Hepatocyte (in vitro differentiated cells): ENCODE results near the gene CAMSAP1.

ENCODE experiments used
- EZH2 ChIP-seq: fragments of 200-600 bp; sonication (generic); IDR thresholded peaks from 2 replicates; pipeline ENCODE4 v1.6.1; 2016; ENCODE audit warnings: antibody characterized with exemption, mild to moderate bottlenecking, borderline replicate concordance
- TF ChIP-seq, protein P1 (sequence below): fragments of 200-600 bp; sonication (generic); IDR thresholded peaks from 2 replicates; pipeline ENCODE4 v1.5.1; 2016; ENCODE audit warnings: antibody characterized with exemption, mild to moderate bottlenecking; ENCODE audit not compliant: poor library complexity

DNA sequence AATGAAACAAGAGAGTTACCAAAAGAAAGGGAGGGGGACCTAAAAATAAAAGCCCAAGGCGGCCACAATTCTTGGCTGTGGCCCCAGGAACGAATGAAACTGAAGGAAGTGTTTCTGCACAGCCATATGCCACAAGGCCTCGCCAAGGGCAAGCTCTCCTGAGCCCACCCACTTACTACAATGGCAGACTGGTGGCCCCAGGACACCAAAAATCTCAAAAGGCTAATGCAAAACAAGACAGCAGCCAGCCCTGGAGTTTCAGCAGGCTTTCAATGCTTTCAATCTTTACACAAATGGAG, 4.0 kb downstream of the CAMSAP1 start:
- TF ChIP-seq EZH2 = no peak
- TF ChIP-seq, protein P1, sequence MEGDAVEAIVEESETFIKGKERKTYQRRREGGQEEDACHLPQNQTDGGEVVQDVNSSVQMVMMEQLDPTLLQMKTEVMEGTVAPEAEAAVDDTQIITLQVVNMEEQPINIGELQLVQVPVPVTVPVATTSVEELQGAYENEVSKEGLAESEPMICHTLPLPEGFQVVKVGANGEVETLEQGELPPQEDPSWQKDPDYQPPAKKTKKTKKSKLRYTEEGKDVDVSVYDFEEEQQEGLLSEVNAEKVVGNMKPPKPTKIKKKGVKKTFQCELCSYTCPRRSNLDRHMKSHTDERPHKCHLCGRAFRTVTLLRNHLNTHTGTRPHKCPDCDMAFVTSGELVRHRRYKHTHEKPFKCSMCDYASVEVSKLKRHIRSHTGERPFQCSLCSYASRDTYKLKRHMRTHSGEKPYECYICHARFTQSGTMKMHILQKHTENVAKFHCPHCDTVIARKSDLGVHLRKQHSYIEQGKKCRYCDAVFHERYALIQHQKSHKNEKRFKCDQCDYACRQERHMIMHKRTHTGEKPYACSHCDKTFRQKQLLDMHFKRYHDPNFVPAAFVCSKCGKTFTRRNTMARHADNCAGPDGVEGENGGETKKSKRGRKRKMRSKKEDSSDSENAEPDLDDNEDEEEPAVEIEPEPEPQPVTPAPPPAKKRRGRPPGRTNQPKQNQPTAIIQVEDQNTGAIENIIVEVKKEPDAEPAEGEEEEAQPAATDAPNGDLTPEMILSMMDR = no peak
